Ascending aorta (tissue), 2 donors: ENCODE results near the gene MVB12B. TPM values are rescaled to one million over a fixed set of nuclear protein-coding genes. Genes with fewer than 3 reads are reported as not detected.

Experiments
- DNase-seq, 2 donors: peaks; one replicate each; pipeline ENCODE4 v3.0.0-alpha.2; 2019; ENCODE audit warnings: low spot score in 2 of 2
- H3K27ac ChIP-seq, 2 donors: fragments of 200-600 bp; sonication (generic); one replicate each; pipeline ENCODE4 v1.5.1; 2016 to 2017; ENCODE audit warnings: mild to moderate bottlenecking in 1 of 2
- H3K27me3 ChIP-seq: fragments of 200-600 bp; sonication (generic); one replicate; pipeline ENCODE4 v1.5.1; 2017
- H3K36me3 ChIP-seq, 2 donors: fragments of 200-600 bp; sonication (generic); one replicate each; pipeline ENCODE4 v1.5.1; 2016
- H3K4me1 ChIP-seq, 2 donors: fragments of 200-600 bp; sonication (generic); one replicate each; pipeline ENCODE4 v1.5.1; 2016 to 2017; ENCODE audit warnings: mild to moderate bottlenecking in 1 of 2
- H3K4me3 ChIP-seq, 2 donors: fragments of 200-600 bp; sonication (generic); one replicate each; pipeline ENCODE4 v1.5.1; 2016 to 2017; ENCODE audit warnings: mild to moderate bottlenecking in 1 of 2
- H3K9me3 ChIP-seq, 2 donors: fragments of 200-600 bp; sonication (generic); one replicate each; pipeline ENCODE4 v1.5.1; 2016
- intact Hi-C: fragments of 100-400 bp; cut with DNase I; formaldehyde crosslinking; loops from one replicate; pipeline ENCODE4 v1.15.1; 2023
- total RNA-seq: library from RNA; depleted of rRNA; stranded (reverse); fragments of >200 nt; gene quantifications from one replicate; pipeline ENCODE4 v1.1.0, GENCODE V29; 2016
- TF ChIP-seq, protein P1 (sequence below), 3 experiments: fragments of 200-600 bp in 2 of 3; fragments of 450-650 bp in 1 of 3; sonication (generic) in 2 of 3; IDR thresholded peaks; one replicate each; pipeline ENCODE4 v1.5.1; 2016 to 2019; ENCODE audit warnings: antibody characterized with exemption in 3 of 3, mild to moderate bottlenecking in 1 of 3, moderate library complexity in 1 of 3

MVB12B gene
- total RNA-seq, 1 donor from 2014 or later, result 9.4 TPM

DNA sequence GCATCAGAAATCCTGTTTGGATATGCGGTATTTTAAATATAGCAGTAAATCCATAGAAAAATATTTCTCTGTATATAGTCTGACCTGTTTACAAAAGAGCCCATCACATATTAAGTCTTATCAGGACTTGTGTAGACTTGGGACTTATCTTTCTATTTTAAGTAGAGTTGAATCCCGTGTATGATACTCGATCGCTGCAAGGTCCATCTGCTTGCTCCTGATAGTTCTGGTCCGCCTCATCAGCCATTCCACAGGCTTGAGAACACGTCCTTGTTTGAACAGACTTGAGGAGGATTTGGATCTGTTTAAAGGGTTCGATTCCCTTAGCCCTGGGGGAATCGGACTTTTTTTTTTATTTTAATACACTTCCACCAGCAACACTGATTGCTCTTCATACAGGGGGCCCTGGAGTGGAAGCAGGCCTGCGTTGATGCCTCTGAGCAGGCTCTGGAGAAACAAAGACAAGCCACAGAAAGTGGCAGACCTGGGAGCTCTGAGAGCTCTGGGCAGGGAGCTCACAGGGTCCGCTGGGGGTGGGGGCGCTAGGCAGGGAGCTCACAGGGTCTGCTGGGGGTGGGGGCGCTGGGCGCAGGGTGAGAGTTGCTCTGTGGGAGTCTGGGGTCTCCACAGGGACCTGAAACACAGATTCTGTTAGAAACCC, 112.2 kb downstream of the MVB12B start:
- Histone ChIP-seq H3K36me3 (peaks cover 0 to 3% of the 10 kb centered on the region in 2 donors), H3K4me1 (no peaks in the 10 kb centered on the region), H3K27me3 (no peaks in the 10 kb centered on the region), H3K27ac (no peak overlapping the region), H3K4me3 (no peak overlapping the region), H3K9me3 (no peaks in the 10 kb centered on the region)
- intact Hi-C loops, result no loop called here
- peak in 1 of 2 donors; percentile 22 for DNase-seq
- TF ChIP-seq, protein P1, sequence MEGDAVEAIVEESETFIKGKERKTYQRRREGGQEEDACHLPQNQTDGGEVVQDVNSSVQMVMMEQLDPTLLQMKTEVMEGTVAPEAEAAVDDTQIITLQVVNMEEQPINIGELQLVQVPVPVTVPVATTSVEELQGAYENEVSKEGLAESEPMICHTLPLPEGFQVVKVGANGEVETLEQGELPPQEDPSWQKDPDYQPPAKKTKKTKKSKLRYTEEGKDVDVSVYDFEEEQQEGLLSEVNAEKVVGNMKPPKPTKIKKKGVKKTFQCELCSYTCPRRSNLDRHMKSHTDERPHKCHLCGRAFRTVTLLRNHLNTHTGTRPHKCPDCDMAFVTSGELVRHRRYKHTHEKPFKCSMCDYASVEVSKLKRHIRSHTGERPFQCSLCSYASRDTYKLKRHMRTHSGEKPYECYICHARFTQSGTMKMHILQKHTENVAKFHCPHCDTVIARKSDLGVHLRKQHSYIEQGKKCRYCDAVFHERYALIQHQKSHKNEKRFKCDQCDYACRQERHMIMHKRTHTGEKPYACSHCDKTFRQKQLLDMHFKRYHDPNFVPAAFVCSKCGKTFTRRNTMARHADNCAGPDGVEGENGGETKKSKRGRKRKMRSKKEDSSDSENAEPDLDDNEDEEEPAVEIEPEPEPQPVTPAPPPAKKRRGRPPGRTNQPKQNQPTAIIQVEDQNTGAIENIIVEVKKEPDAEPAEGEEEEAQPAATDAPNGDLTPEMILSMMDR (IDR thresholded peaks at IDR 0.05), result no peak

DNA sequence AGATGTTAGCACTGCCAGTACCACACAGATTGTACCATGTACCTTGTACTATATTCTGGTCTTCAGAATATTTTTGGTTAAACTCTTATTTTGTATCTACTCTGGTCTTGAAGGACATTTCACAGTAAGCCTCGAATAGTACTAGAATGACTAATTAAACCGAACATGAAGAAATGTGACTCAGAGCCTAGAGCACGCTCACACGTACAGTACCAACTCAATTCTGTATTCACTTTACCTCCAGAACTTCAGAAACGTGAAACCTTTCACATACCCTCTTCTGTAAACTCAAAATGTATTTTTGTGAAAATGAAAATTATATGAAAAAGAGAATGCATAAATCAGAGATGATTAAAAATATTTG, 112.8 kb downstream of the MVB12B start:
- no peaks in the 10 kb centered on the region for H3K4me1 ChIP-seq

DNA sequence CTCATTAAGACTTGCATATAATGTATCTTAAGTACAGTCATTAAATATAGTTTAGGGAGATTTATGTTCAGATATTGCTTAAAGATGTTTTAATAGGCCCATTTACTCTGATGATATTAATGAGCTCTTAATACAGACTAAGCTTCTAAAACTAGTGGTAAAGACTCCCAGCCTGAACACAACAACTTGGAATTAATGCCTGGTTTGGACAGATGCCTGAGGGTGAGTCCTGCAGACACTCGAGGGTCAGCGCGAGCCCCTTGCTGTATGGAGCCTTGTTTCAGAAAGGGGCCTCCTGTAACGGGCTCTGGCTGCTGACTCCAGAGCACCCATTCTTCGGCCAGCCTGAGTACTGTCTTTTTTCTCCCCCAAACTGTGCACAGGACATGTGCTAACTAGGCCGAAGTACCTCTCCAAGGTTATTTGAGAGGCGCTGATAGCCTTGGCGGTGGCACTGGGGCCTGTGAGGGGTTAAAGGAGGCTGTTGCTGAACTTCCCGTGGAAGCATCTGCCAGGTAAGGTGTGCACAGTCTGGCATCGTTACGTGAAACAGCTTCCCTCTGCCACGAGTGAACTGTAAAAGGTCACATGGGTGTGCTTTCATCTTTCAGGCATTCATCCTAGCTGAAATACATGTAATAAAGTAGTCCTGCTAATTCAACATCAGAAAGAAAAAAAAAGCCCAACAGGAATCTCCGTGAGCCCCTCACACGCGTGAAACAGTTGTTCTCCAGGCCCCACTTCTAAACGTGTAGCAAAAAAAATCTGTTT, 113.4 kb downstream of the MVB12B start:
- DNase-seq, result peak in 1 of 2 donors; percentile 18
- no peaks in the 10 kb centered on the region for H3K4me1 ChIP-seq
- H3K36me3 ChIP-seq, result peaks cover 0 to 3% of the 10 kb centered on the region in 2 donors
- no peak overlapping the region for H3K4me3 ChIP-seq
- no peak overlapping the region for H3K27ac ChIP-seq
- H3K9me3 ChIP-seq, result no peaks in the 10 kb centered on the region
- intact Hi-C loops, result no loop called here
- TF ChIP-seq, protein P1 (IDR thresholded peaks at IDR 0.05), result no peak
- no peaks in the 10 kb centered on the region for H3K27me3 ChIP-seq

More for the DNA sequence above, 112.8 kb downstream of the MVB12B start:
- Histone ChIP-seq H3K27me3 (no peaks in the 10 kb centered on the region), H3K4me3 (no peak overlapping the region), H3K36me3 (peaks cover 0 to 3% of the 10 kb centered on the region in 2 donors), H3K9me3 (no peaks in the 10 kb centered on the region), H3K27ac (no peak overlapping the region)
- TF ChIP-seq, protein P1 (IDR thresholded peaks at IDR 0.05), result no peak
- no peak for DNase-seq
- intact Hi-C loops, result no loop called here

DNA sequence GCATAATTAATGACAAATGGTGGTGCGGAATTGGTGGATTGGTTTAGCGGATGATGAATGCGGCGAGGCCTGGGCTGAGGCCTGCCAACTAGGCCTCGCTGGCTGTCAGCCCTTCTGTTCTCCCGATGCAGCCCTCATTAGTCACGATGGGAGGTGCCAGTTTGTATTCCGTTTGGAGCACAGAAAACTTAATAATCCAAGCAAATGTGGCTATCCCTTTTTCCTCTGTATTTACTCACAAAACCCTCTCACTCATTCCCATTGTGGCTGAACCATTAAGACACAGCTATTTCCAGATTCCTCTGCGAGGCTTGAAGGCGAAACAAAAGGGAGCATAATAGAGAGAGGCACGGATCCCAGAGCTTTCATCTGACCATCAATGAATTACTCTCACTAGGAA, 114.3 kb downstream of the MVB12B start:
- no peaks in the 10 kb centered on the region for H3K27me3 ChIP-seq
- H3K4me1 ChIP-seq, result no peaks in the 10 kb centered on the region
- peak in 1 of 2 donors; percentile 28 for DNase-seq
- no peak overlapping the region for H3K4me3 ChIP-seq
- peaks cover 0 to 3% of the 10 kb centered on the region in 2 donors for H3K36me3 ChIP-seq
- H3K27ac ChIP-seq, result no peak overlapping the region
- intact Hi-C loops, result no loop called here
- no peaks in the 10 kb centered on the region for H3K9me3 ChIP-seq
- TF ChIP-seq, protein P1 (IDR thresholded peaks at IDR 0.05), result no peak

DNA sequence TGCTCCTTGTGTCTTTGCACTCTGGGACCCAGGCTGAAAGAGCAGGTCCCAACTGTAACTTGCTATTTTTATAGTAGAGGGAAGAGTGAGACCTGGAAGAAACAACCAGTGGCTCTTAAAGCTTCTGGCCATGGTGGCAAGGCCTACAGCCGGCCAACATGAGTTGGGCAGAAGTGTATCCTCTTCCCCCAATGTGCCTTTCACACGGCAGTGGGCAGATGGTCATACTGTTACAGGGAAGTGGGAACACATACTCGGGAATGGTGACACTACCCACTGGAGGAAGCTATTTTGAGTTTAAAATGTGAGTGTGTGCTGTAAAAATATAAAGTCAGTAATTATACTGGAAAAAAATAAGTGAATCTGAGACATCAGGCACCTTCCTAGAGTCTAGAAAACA, 116.0 kb downstream of the MVB12B start:
- Histone ChIP-seq H3K4me1 (no peaks in the 10 kb centered on the region), H3K4me3 (no peak overlapping the region), H3K36me3 (peaks cover 0 to 3% of the 10 kb centered on the region in 2 donors), H3K27me3 (no peaks in the 10 kb centered on the region), H3K9me3 (no peaks in the 10 kb centered on the region), H3K27ac (no peak overlapping the region)
- intact Hi-C loops, result no loop called here
- DNase-seq, result peak in 1 of 2 donors; percentile 19
- TF ChIP-seq, protein P1 (IDR thresholded peaks at IDR 0.05), result no peak
